SK-N-SH (cell line): Measurements from ENCODE around the gene ARHGAP1. TPM values are rescaled to one million over a fixed set of nuclear protein-coding genes. Genes with fewer than 3 reads are reported as not detected.

Experiments
- CTCF ChIA-PET: fragments of 300-600, 350-600 bp; formaldehyde crosslinking; extraction: SDS; loops from one replicate; lab custom pipeline; 2021; lab: Yijun Ruan, JAX
- POLR2A ChIA-PET: fragments of 350-600 bp; sonication (Branson Sonifier 250); formaldehyde crosslinking; extraction: SDS; loops from one replicate; lab custom pipeline; 2020; ENCODE audit warnings: antibody characterized with exemption, inconsistent platforms; lab: Yijun Ruan, JAX
- DNase-seq: peaks from one replicate; pipeline ENCODE4 v3.0.0; 2012
- H2AFZ ChIP-seq: fragments of 200-600 bp; sonication (generic); 2 replicates; pipeline ENCODE4 v1.8.1; 2016; ENCODE audit warnings: antibody characterized with exemption, mild to moderate bottlenecking, low read depth
- H3F3A ChIP-seq: fragments of 200-600 bp; sonication (generic); replicated peaks from 2 replicates; pipeline ENCODE3; 2016; ENCODE audit warnings: antibody characterized with exemption, mild to moderate bottlenecking; ENCODE audit not compliant: insufficient read depth
- H3K27ac ChIP-seq, 2 experiments: fragments of 200-500 bp in 1 of 2; fragments of 200-600 bp in 1 of 2; sonication (Bioruptor generic) in 1 of 2; sonication (generic), shearing (Covaris generic) in 1 of 2; 2 replicates each; pipeline versions ENCODE4 v1.5.1 to v1.6.1; 2014 to 2016; ENCODE audit warnings: low read depth in 2 of 2, inconsistent platforms in 1 of 2, low read length in 1 of 2, mild to moderate bottlenecking in 1 of 2, mixed read lengths in 1 of 2
- H3K27me3 ChIP-seq: fragments of 200-600 bp; sonication (generic), shearing (Covaris generic); 2 replicates; pipeline ENCODE4 v1.6.1; 2016; ENCODE audit warnings: mixed run types; ENCODE audit not compliant: insufficient read depth
- H3K36me3 ChIP-seq, 2 experiments: fragments of 200-500 bp in 1 of 2; fragments of 200-600 bp in 1 of 2; sonication (Bioruptor generic) in 1 of 2; sonication (generic) in 1 of 2; replicated peaks in 1 of 2; 2 replicates each; pipeline versions ENCODE3 to v1.5.1; 2014 to 2016; ENCODE audit warnings: low read length in 1 of 2, mild to moderate bottlenecking in 1 of 2; ENCODE audit not compliant: insufficient read depth in 2 of 2, control insufficient read depth in 1 of 2
- H3K4me1 ChIP-seq, 2 experiments: fragments of 200-500 bp in 1 of 2; fragments of 200-600 bp in 1 of 2; sonication (Bioruptor generic) in 1 of 2; sonication (generic), shearing (Covaris generic) in 1 of 2; 2 replicates each; pipeline versions ENCODE4 v1.5.1 to v1.6.1; 2014 to 2016; ENCODE audit warnings: low read depth in 1 of 2, low read length in 1 of 2, mixed run types in 1 of 2; ENCODE audit not compliant: insufficient read depth in 2 of 2, control insufficient read depth in 1 of 2
- H3K4me2 ChIP-seq: fragments of 200-600 bp; sonication (generic), shearing (Covaris generic); 2 replicates; pipeline ENCODE4 v1.6.1; 2017; ENCODE audit warnings: mixed run types
- H3K4me3 ChIP-seq, 2 experiments: fragments of 200-500 bp in 1 of 2; fragments of 200-600 bp in 1 of 2; sonication (Bioruptor generic) in 1 of 2; sonication (generic), shearing (Covaris generic) in 1 of 2; 2 replicates each; pipeline versions ENCODE4 v1.5.1 to v1.8.1; 2014 to 2016; ENCODE audit warnings: low read depth in 2 of 2, inconsistent platforms in 1 of 2, low read length in 1 of 2, mild to moderate bottlenecking in 1 of 2, mixed read lengths in 1 of 2, moderate library complexity in 1 of 2
- H3K79me2 ChIP-seq: fragments of 200-600 bp; sonication (generic); 2 replicates; pipeline ENCODE4 v1.8.1; 2017; ENCODE audit warnings: mild to moderate bottlenecking; ENCODE audit not compliant: insufficient read depth
- H3K9ac ChIP-seq: fragments of 200-600 bp; sonication (generic); 2 replicates; pipeline ENCODE4 v1.6.1; 2017; ENCODE audit warnings: mixed run types
- H3K9me2 ChIP-seq: fragments of 200-600 bp; sonication (generic); 2 replicates; pipeline ENCODE4 v1.6.1; 2017; ENCODE audit warnings: mixed run types
- H3K9me3 ChIP-seq: fragments of 200-600 bp; sonication (generic); 2 replicates; pipeline ENCODE4 v1.6.1; 2017; ENCODE audit warnings: mixed run types, mild to moderate bottlenecking, moderate library complexity
- H4K20me1 ChIP-seq: fragments of 200-600 bp; sonication (generic); 2 replicates; pipeline ENCODE4 v1.6.1; 2017; ENCODE audit warnings: mild to moderate bottlenecking, mixed run types; ENCODE audit not compliant: insufficient read depth
- CHD2 ChIP-seq: fragments of 150-350 bp; IDR thresholded peaks from 2 replicates; pipeline ENCODE4 v1.6.1; 2018; ENCODE audit warnings: low read length; ENCODE audit not compliant: partially characterized antibody
- EP300 ChIP-seq, 2 experiments: IDR thresholded peaks; 2 replicates each; pipeline versions ENCODE4 v1.4.0 to v1.6.1; 2012; ENCODE audit warnings: borderline replicate concordance in 1 of 2, low read depth in 1 of 2, low read length in 1 of 2
- FOXJ3 ChIP-seq: sonication (generic); formaldehyde crosslinking; IDR thresholded peaks from 2 replicates; pipeline ENCODE4 v1.5.1; 2020; ENCODE audit warnings: mild to moderate bottlenecking, missing genetic modification reagents
- FOXM1 ChIP-seq: IDR thresholded peaks from 2 replicates; pipeline ENCODE4 v1.4.0; 2012; ENCODE audit warnings: low read depth, mild to moderate bottlenecking
- GABPA ChIP-seq: IDR thresholded peaks from 2 replicates; pipeline ENCODE4 v1.4.0; 2012; ENCODE audit warnings: low read depth, mild to moderate bottlenecking
- GATA2 ChIP-seq: sonication (generic); formaldehyde crosslinking; IDR thresholded peaks from 2 replicates; pipeline ENCODE4 v1.5.0; 2020; ENCODE audit warnings: mild to moderate bottlenecking, missing genetic modification reagents
- MAX ChIP-seq: IDR thresholded peaks from 2 replicates; pipeline ENCODE4 v1.4.0; 2012; ENCODE audit warnings: low read depth
- MXI1 ChIP-seq: IDR thresholded peaks from 2 replicates; pipeline ENCODE4 v1.6.1; 2012; ENCODE audit warnings: mild to moderate bottlenecking, low read depth, low read length, improper control_type of control experiment
- NFIC ChIP-seq: IDR thresholded peaks from 2 replicates; pipeline ENCODE4 v1.4.0; 2012; ENCODE audit warnings: borderline replicate concordance
- RAD21 ChIP-seq: IDR thresholded peaks from 2 replicates; pipeline ENCODE4 v1.6.1; 2012; ENCODE audit warnings: mild to moderate bottlenecking, low read length
- RCOR1 ChIP-seq: fragments of 150-350 bp; IDR thresholded peaks from 2 replicates; pipeline ENCODE4 v1.6.1; 2017; ENCODE audit warnings: antibody characterized with exemption, low read length
- RFX5 ChIP-seq: IDR thresholded peaks from 2 replicates; pipeline ENCODE4 v1.6.1; 2012; ENCODE audit warnings: mild to moderate bottlenecking, improper control_type of control experiment, low read length
- TAF1 ChIP-seq: IDR thresholded peaks from 2 replicates; pipeline ENCODE4 v1.6.1; 2012; ENCODE audit warnings: low read depth, mild to moderate bottlenecking, low read length, moderate library complexity, borderline replicate concordance
- YY1 ChIP-seq: IDR thresholded peaks from 2 replicates; pipeline ENCODE4 v1.4.0; 2012; ENCODE audit warnings: low read depth, mild to moderate bottlenecking
- ZBTB33 ChIP-seq: IDR thresholded peaks from 2 replicates; pipeline ENCODE4 v1.4.0; 2012; ENCODE audit warnings: low read depth, borderline replicate concordance
- WGBS: methylation state at CpG from one replicate; pipeline ENCODE4 v1.1.6; 2017; ENCODE audit warnings: low lambda C conversion rate; 5-methylcytosine and 5-hydroxymethylcytosine counted together
- polyA plus RNA-seq, 3 experiments: library from polyadenylated mRNA; depleted of rRNA; stranded (reverse); fragments of >200 nt; gene quantifications; 2 replicates each; pipeline ENCODE4 v1.2.3, GENCODE V29; 2012

ARHGAP1 gene
- polyA plus RNA-seq, 1 of the 3 experiments (the other 2 are of a cell fraction), result 27.1 TPM

GRCh38 chr11:46697303-46697702, 3.1 kb downstream of the ARHGAP1 start:
- Histone ChIP-seq H3F3A (peaks cover 6% of the 10 kb centered on the region), H3K27ac (peak overlapping the region in 1 of 2 experiments; percentile 92; a peak in 2 of 4 replicates), H2AFZ (no peak overlapping the region), H3K27me3 (no peaks in the 10 kb centered on the region), H3K9me3 (no peaks in the 10 kb centered on the region), H3K4me3 (no peak overlapping the region; a peak in 1 of 4 replicates), H3K36me3 (peaks cover 29 to 31% of the 10 kb centered on the region in 2 experiments), H3K4me1 (peaks cover 18 to 33% of the 10 kb centered on the region in 2 experiments; a peak in 3 of 4 replicates), H3K9ac (0 out of 2 replicates have a peak overlapping the region, but pooled peaks have one; percentile 28), H3K4me2 (no peak overlapping the region), H3K9me2 (no peaks in the 10 kb centered on the region), H4K20me1 (peaks cover 5% of the 10 kb centered on the region; the same call in 1 of the 2 replicates), H3K79me2 (peaks cover 58% of the 10 kb centered on the region)
- 50% methylated on average over 2 of the region's 3 CpGs for WGBS
- peak; percentile 77 for DNase-seq
- TF ChIP-seq RAD21 (no peak), TAF1 (no peak), EP300 (IDR thresholded peaks at IDR 0.05; ENCODE audit: borderline replicate concordance in 1 of 2, low read depth in 1 of 2, low read length in 1 of 2) (peak in 1 of 2 experiments; percentile 39; a peak in 1 of 4 replicates), RCOR1 (peak; percentile 70), MXI1 (peak; percentile 80), MAX (no peak), CHD2 (peak; percentile 11), RFX5 (peak; percentile 79), GATA2 (CRISPR knock-in tag) (peak; percentile 76)
- ChIA-PET POLR2A (interaction anchor here (0.9 kb wide), 1 partner anchor 11 kb away, joined by 3 read pairs; no protein-coding TSS in a partner anchor), CTCF (interaction anchor here (1.3 kb wide), 1 partner anchor 79 kb away, joined by 7 read pairs; no protein-coding TSS in a partner anchor)

DNA sequence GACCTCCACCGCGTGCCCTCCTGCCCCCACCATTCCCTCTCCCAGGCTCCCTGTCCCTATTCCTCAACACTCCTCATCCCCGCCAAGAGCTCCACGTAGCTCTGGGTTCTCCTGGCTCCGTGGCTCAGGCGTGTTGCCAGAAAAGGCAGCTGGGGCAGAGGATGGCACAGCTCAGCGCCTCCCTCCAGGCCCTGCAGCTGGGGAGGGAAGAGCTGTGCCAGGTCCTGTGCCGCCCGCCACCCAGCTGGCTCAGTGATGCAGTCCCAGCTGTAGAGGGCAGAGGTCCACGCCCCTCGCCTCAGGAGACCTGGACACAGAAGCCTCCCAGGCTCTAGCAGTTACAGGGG, 4.2 kb downstream of the ARHGAP1 start:
- POLR2A ChIA-PET, result interaction anchor here (0.5 to 0.6 kb wide), 2 partner anchors 807 to 831 kb away, joined by 3 read pairs; no protein-coding TSS in a partner anchor
- Histone ChIP-seq H3K4me2 (no peak overlapping the region), H3K9ac (no peak overlapping the region), H4K20me1 (peaks cover 5% of the 10 kb centered on the region; the same call in 1 of the 2 replicates), H3K4me1 (peaks cover 11 to 33% of the 10 kb centered on the region in 2 experiments; a peak in 3 of 4 replicates), H3K9me2 (no peaks in the 10 kb centered on the region), H3K27ac (peak overlapping the region in 1 of 2 experiments; percentile 53; a peak in 2 of 4 replicates), H3K36me3 (peaks cover 25 to 35% of the 10 kb centered on the region in 2 experiments), H3K4me3 (no peak overlapping the region), H3K79me2 (peaks cover 47% of the 10 kb centered on the region), H3F3A (peaks cover 4% of the 10 kb centered on the region), H3K9me3 (no peaks in the 10 kb centered on the region), H3K27me3 (no peaks in the 10 kb centered on the region), H2AFZ (no peak overlapping the region)
- no peak for DNase-seq
- TF ChIP-seq GABPA (no peak), FOXM1 (no peak), FOXJ3 (CRISPR knock-in tag) (no peak), NFIC (no peak), YY1 (no peak), ZBTB33 (no peak)
- CTCF ChIA-PET, result interaction anchor here (0.9 kb wide), 1 partner anchor 78 kb away, joined by 5 read pairs; the partner anchor contains the start of gene ATG13
- WGBS, result 96% methylated on average over 7 of the region's 11 CpGs
